Bronchial epithelial cell (primary cell): ENCODE results near the gene RHOB. TPM values are rescaled to one million over a fixed set of nuclear protein-coding genes. Genes with fewer than 3 reads are reported as not detected.

Source experiments
- DNase-seq: peaks from one replicate; pipeline ENCODE4 v3.0.0-alpha.2; 2010; ENCODE audit warnings: low read depth
- FAIRE-seq: peaks from 2 replicates; lab custom pipeline; 2011; peaks lifted over from hg19 to GRCh38; lab: Jason Lieb, UNC
- H3K27me3 ChIP-seq: 2 replicates; pipeline ENCODE4 v1.5.1; 2011; ENCODE audit warnings: low read length; ENCODE audit not compliant: control insufficient read depth, insufficient read depth
- H3K36me3 ChIP-seq: 2 replicates; pipeline ENCODE4 v1.5.1; 2011; ENCODE audit warnings: low read length; ENCODE audit not compliant: control insufficient read depth, insufficient read depth
- H3K4me3 ChIP-seq: 2 replicates; pipeline ENCODE4 v1.5.1; 2011; ENCODE audit warnings: mild to moderate bottlenecking, low read depth, low read length, control low read depth
- CTCF ChIP-seq: IDR thresholded peaks from 2 replicates; pipeline ENCODE4 v1.5.1; 2011; ENCODE audit warnings: mild to moderate bottlenecking, moderate library complexity, low read length, control low read depth, inconsistent platforms; ENCODE audit not compliant: insufficient read depth, severe bottlenecking
- total RNA-seq: library from RNA; depleted of rRNA; stranded (reverse); fragments of >200 nt; gene quantifications from 2 replicates; pipeline ENCODE4 v1.2.1, GENCODE V29; 2014

Gene RHOB
- total RNA-seq, 1 donor from 2014 or later, result 51.9 TPM

- DNase-seq (no peak), FAIRE-seq (no peak)
- no peak overlapping the region for H3K4me3 ChIP-seq
- H3K27me3 ChIP-seq, result no peaks in the 10 kb centered on the region
- H3K36me3 ChIP-seq, result no peaks in the 10 kb centered on the region
- no peak for TF ChIP-seq CTCF
Observed at GRCh38 chr2:20423359-20423758, 23.5 kb upstream of the RHOB start.

GRCh38 chr2:20423847-20424246 is 23.0 kb upstream of the RHOB start:
- H3K4me3 ChIP-seq, result no peak overlapping the region
- FAIRE-seq, result peak; percentile 40
- no peak for DNase-seq
- H3K27me3 ChIP-seq, result no peaks in the 10 kb centered on the region
- TF ChIP-seq CTCF, result no peak
- H3K36me3 ChIP-seq, result no peaks in the 10 kb centered on the region

GRCh38 chr2:20424300-20425290 is 22.3 kb upstream of the RHOB start:
- DNase-seq (no peak), FAIRE-seq (no peak)
- H3K4me3 ChIP-seq, result no peak overlapping the region
- no peaks in the 10 kb centered on the region for H3K27me3 ChIP-seq
- no peak for TF ChIP-seq CTCF
- no peaks in the 10 kb centered on the region for H3K36me3 ChIP-seq

- Histone ChIP-seq H3K36me3 (no peaks in the 10 kb centered on the region), H3K27me3 (no peaks in the 10 kb centered on the region), H3K4me3 (no peak overlapping the region)
- no peak for TF ChIP-seq CTCF
- FAIRE-seq (no peak), DNase-seq (no peak)
Observed at GRCh38 chr2:20425371-20425881, 21.4 kb upstream of the RHOB start.

GRCh38 chr2:20425884-20426283 is 21.0 kb upstream of the RHOB start:
- Histone ChIP-seq H3K4me3 (no peak overlapping the region), H3K36me3 (no peaks in the 10 kb centered on the region), H3K27me3 (no peaks in the 10 kb centered on the region)
- DNase-seq, result no peak
- FAIRE-seq, result no peak
- no peak for TF ChIP-seq CTCF
